ENCODE measurements around the gene LRRC42.
"Not testable (repeated sequence)": the region's sequence is repeated elsewhere in the genome, so short reads cannot be mapped to it uniquely, and the experiment has no call there.

The LRRC42 gene

DNA sequence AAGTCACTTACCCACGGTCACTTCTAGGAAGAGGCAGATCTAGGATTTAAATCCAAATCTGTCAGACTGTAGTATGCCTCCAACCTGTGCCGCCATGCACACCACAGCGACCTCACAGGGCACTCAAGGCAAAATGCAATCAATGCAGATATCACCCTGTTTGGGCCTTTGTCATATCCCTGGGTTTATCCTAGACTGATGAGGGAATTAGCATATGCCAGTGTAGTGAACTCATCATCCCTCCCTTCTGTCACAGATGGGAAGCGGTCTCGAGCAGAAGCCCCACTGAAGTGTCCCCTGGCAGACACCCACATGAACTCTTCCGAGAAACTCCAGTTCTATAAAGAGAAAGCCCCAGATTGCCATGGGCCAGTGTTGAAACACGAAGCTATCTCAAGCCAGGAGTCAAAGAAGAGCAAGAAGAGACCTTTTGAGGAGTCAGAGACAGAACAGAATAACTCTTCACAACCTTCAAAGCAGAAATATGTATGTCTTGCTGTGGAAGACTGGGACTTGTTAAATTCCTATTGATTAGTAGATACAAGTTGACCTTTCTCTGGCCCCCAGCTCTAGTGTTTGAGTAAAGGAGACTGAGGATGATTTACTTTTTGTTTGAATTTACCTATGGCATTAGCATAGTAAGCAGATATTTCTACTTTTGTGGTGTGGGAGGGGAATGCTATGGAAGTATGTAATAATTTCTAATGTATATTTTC is 21.4 kb downstream of the LRRC42 start:
- peaks cover 12% of the 10 kb centered on the region for H3K4me1 Mint-ChIP-seq
- no peak for TF ChIP-seq CTCF (IDR thresholded peaks at IDR 0.05; ENCODE audit: unreplicated experiment in 3 of 3)

GRCh38 chr1:53968125-53968513 is 22.0 kb downstream of the LRRC42 start:
- Mint-ChIP-seq H3K9me3 (no peaks in the 10 kb centered on the region), H3K4me3 (no peak overlapping the region), H3K36me3 (ENCODE audit: low read depth) (peaks cover 70% of the 10 kb centered on the region), H3K4me1 (peaks cover 12% of the 10 kb centered on the region), H3K27me3 (ENCODE audit: low read depth) (no peaks in the 10 kb centered on the region), H3K27ac (no peak overlapping the region)
- no peak for TF ChIP-seq CTCF (IDR thresholded peaks at IDR 0.05; ENCODE audit: unreplicated experiment in 3 of 3)

More for the DNA sequence above, 21.4 kb downstream of the LRRC42 start:
- Mint-ChIP-seq H3K27me3 (ENCODE audit: low read depth) (no peaks in the 10 kb centered on the region), H3K4me3 (no peak overlapping the region), H3K9me3 (no peaks in the 10 kb centered on the region), H3K27ac (no peak overlapping the region), H3K36me3 (ENCODE audit: low read depth) (peaks cover 71% of the 10 kb centered on the region)

GRCh38 chr1:53969323-53969722 is 23.2 kb downstream of the LRRC42 start:
- not testable (repeated sequence) for H3K27me3 Mint-ChIP-seq (ENCODE audit: low read depth); H3K9me3 Mint-ChIP-seq; H3K4me3 Mint-ChIP-seq; H3K27ac Mint-ChIP-seq; H3K4me1 Mint-ChIP-seq
- H3K36me3 Mint-ChIP-seq (ENCODE audit: low read depth): peaks cover 66% of the 10 kb centered on the region

GRCh38 chr1:53971718-53972117 is 25.6 kb downstream of the LRRC42 start:
- Mint-ChIP-seq H3K27ac (no peak overlapping the region), H3K36me3 (ENCODE audit: low read depth) (peaks cover 67% of the 10 kb centered on the region), H3K4me3 (no peak overlapping the region), H3K27me3 (ENCODE audit: low read depth) (no peaks in the 10 kb centered on the region), H3K4me1 (no peaks in the 10 kb centered on the region), H3K9me3 (no peaks in the 10 kb centered on the region)
- no peak for TF ChIP-seq CTCF (IDR thresholded peaks at IDR 0.05; ENCODE audit: unreplicated experiment in 3 of 3)

- no peaks in the 10 kb centered on the region for H3K9me3 Mint-ChIP-seq
- no peaks in the 10 kb centered on the region for H3K27me3 Mint-ChIP-seq (ENCODE audit: low read depth)
- TF ChIP-seq CTCF (IDR thresholded peaks at IDR 0.05; ENCODE audit: unreplicated experiment in 3 of 3): no peak
- peaks cover 20% of the 10 kb centered on the region for H3K4me1 Mint-ChIP-seq
- H3K4me3 Mint-ChIP-seq: no peak overlapping the region
- no peak overlapping the region for H3K27ac Mint-ChIP-seq
- H3K36me3 Mint-ChIP-seq (ENCODE audit: low read depth): peaks cover 34% of the 10 kb centered on the region
Observed at GRCh38 chr1:53975861-53976260, 29.7 kb downstream of the LRRC42 start.

DNA sequence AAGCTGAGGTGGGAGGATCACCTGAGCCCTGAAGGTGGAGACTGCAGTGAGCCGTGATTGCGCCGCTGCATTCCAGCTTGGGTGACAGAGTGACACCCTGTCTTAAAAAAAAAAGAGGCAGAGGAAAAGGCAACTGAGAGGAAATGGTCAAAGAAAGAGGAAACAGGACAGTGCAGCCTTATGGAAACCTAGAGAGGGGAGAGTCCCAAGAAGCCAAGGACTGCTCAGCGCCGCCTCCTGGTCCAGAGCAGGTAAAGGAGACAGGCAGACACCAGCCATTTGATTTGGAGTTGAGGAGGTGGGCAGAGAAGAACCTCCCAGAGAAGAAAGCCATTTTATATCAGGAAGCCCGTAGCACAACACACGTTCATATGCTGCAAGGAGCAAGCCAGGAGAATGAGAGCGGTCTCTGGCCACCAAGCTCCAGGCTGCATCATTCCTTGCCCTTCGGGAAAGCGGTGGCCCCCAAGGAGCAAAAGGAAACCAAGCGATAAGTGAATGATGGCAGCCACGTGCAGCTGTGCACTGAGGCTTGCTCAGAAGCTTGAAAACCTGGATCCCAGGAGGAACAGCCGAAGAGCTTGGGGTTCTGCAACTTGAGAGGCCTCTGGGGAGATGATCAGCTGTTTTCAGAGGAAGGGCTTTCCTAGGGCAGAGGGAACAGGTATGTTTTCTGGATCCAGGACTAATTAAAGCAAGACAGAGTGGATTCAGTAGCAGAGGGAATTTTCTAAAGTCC is 33.7 kb downstream of the LRRC42 start:
- Mint-ChIP-seq H3K4me3 (peak overlapping the region in 1 of 3 experiments; percentile 42), H3K27me3 (ENCODE audit: low read depth) (peaks cover 6% of the 10 kb centered on the region), H3K36me3 (ENCODE audit: low read depth) (peaks cover 10% of the 10 kb centered on the region), H3K4me1 (peaks cover 36% of the 10 kb centered on the region), H3K9me3 (no peaks in the 10 kb centered on the region), H3K27ac (peak overlapping the region; percentile 19 to 81 (median 71))
- no peak for TF ChIP-seq CTCF (IDR thresholded peaks at IDR 0.05; ENCODE audit: unreplicated experiment in 3 of 3)
